Endodermal cell (in vitro differentiated cells): ENCODE measurements around the gene BCL2. TPM values are rescaled to one million over a fixed set of nuclear protein-coding genes. Genes with fewer than 3 reads are reported as not detected.

ENCODE experiments used
- DNase-seq: peaks from one replicate; pipeline ENCODE4 v3.0.0-alpha.2; 2017
- H3K27ac ChIP-seq: 2 replicates; pipeline ENCODE4 v1.5.1; 2013; ENCODE audit warnings: mild to moderate bottlenecking, low read depth, low read length, moderate library complexity
- H3K27me3 ChIP-seq: 2 replicates; pipeline ENCODE4 v1.6.1; 2013; ENCODE audit warnings: mild to moderate bottlenecking, low read length, moderate library complexity; ENCODE audit not compliant: insufficient read depth, control insufficient read depth, poor library complexity, severe bottlenecking
- H3K36me3 ChIP-seq: 2 replicates; pipeline ENCODE4 v1.7.0; 2013; ENCODE audit warnings: mild to moderate bottlenecking, low read length, moderate library complexity; ENCODE audit not compliant: control insufficient read depth, insufficient read depth
- H3K4me1 ChIP-seq: one replicate; pipeline ENCODE4 v1.7.0; 2013; ENCODE audit warnings: low read length; ENCODE audit not compliant: control insufficient read depth, insufficient read depth
- H3K4me3 ChIP-seq: 2 replicates; pipeline ENCODE4 v1.5.1; 2013; ENCODE audit warnings: mild to moderate bottlenecking, low read length, moderate library complexity
- H3K9ac ChIP-seq: 2 replicates; pipeline ENCODE4 v1.6.1; 2013; ENCODE audit warnings: mild to moderate bottlenecking, low read length, moderate library complexity; ENCODE audit not compliant: poor library complexity, severe bottlenecking; ENCODE audit errors: extremely low read depth
- H3K9me3 ChIP-seq: 2 replicates; pipeline ENCODE4 v1.6.1; 2013; ENCODE audit warnings: mild to moderate bottlenecking, low read length, moderate library complexity; ENCODE audit not compliant: control insufficient read depth
- H3K27ac Mint-ChIP-seq: 2 replicates; pipeline ENCODE4 v1.8.0; 2020; ENCODE audit warnings: mixed read lengths
- H3K27me3 Mint-ChIP-seq: 2 replicates; pipeline ENCODE4 v1.8.0; 2021; ENCODE audit warnings: mild to moderate bottlenecking, mixed read lengths; ENCODE audit not compliant: insufficient read depth
- H3K36me3 Mint-ChIP-seq: 2 replicates; pipeline ENCODE4 v1.8.0; 2020; ENCODE audit warnings: low read depth, mixed read lengths
- H3K4me1 Mint-ChIP-seq: 2 replicates; pipeline ENCODE4 v1.8.0; 2020; ENCODE audit warnings: mixed read lengths
- H3K4me3 Mint-ChIP-seq: 2 replicates; pipeline ENCODE4 v1.8.0; 2020; ENCODE audit warnings: mild to moderate bottlenecking, moderate library complexity, mixed read lengths
- H3K9me3 Mint-ChIP-seq: 2 replicates; pipeline ENCODE4 v1.8.0; 2020; ENCODE audit warnings: mild to moderate bottlenecking, mixed read lengths
- WGBS, 2 experiments: methylation state at CpG; one replicate each; pipeline versions ENCODE4 v1.1.5 to v1.1.7; 2013; ENCODE audit warnings: missing lambda C conversion rate in 2 of 2, mixed read lengths in 1 of 2; ENCODE audit not compliant: insufficient coverage in 1 of 2, insufficient read length in 1 of 2; 5-methylcytosine and 5-hydroxymethylcytosine counted together
- total RNA-seq, 2 donors: library from RNA; stranded (reverse); fragmentation: NEBNext Ultra II Directional in 1 of 2; extraction: Animal tissue kit (Norgen Biotek cat#: 25700) in 1 of 2; gene quantifications; 2 replicates in 1 of 2; 3 replicates in 1 of 2; pipeline ENCODE4 v1.2.1, GENCODE V29; 2021
- TF ChIP-seq, protein P1 (sequence below): fragments of 200-600 bp; sonication (generic); conservative IDR thresholded peaks from 2 replicates; pipeline ENCODE4 v1.5.0; 2021; ENCODE audit warnings: antibody characterized with exemption, mild to moderate bottlenecking

Gene BCL2
- total RNA-seq, 2 donors from 2014 or later: 1.4 to 2.3 TPM

DNA sequence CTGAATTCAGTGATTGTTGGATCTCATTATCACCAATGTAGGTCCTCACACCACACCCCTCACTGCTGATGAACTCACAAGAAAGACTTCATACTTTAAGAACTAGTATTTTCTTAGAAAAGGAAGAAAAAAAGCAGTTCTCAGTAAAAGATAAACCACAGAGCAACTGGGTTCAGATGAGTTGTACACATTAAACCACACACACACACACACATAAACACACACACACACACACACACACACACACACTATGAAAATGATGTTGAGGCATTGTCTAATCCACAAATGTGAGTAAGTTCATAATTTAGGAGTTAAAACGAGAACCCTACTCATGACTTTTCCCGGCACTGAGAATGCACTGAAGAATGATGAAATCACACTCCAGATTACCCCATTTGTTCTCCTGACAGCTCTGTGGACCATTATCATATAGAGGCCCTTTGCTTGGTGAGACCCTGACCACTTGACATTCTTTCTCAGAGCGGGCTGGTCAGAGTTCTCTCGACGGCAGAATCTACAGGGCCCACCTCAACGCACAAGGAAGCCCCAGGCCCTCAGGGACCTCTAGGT, 106.2 kb downstream of the BCL2 start:
- Histone ChIP-seq H3K4me3 (no peak overlapping the region), H3K36me3 (no peaks in the 10 kb centered on the region), H3K9me3 (no peaks in the 10 kb centered on the region), H3K27me3 (no peaks in the 10 kb centered on the region), H3K4me1 (no peaks in the 10 kb centered on the region), H3K27ac (no peak overlapping the region), H3K9ac (no peak overlapping the region)
- H3K4me3 Mint-ChIP-seq: no peak overlapping the region
- no peaks in the 10 kb centered on the region for H3K27me3 Mint-ChIP-seq
- no peaks in the 10 kb centered on the region for H3K4me1 Mint-ChIP-seq
- DNase-seq: no peak
- TF ChIP-seq, protein P1, sequence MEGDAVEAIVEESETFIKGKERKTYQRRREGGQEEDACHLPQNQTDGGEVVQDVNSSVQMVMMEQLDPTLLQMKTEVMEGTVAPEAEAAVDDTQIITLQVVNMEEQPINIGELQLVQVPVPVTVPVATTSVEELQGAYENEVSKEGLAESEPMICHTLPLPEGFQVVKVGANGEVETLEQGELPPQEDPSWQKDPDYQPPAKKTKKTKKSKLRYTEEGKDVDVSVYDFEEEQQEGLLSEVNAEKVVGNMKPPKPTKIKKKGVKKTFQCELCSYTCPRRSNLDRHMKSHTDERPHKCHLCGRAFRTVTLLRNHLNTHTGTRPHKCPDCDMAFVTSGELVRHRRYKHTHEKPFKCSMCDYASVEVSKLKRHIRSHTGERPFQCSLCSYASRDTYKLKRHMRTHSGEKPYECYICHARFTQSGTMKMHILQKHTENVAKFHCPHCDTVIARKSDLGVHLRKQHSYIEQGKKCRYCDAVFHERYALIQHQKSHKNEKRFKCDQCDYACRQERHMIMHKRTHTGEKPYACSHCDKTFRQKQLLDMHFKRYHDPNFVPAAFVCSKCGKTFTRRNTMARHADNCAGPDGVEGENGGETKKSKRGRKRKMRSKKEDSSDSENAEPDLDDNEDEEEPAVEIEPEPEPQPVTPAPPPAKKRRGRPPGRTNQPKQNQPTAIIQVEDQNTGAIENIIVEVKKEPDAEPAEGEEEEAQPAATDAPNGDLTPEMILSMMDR: no peak
- H3K27ac Mint-ChIP-seq: no peak overlapping the region
- no peaks in the 10 kb centered on the region for H3K9me3 Mint-ChIP-seq
- WGBS, 2 experiments: 93 to 94% methylated on average over 5 to 6 of the region's 6 CpGs
- H3K36me3 Mint-ChIP-seq: no peaks in the 10 kb centered on the region

DNA sequence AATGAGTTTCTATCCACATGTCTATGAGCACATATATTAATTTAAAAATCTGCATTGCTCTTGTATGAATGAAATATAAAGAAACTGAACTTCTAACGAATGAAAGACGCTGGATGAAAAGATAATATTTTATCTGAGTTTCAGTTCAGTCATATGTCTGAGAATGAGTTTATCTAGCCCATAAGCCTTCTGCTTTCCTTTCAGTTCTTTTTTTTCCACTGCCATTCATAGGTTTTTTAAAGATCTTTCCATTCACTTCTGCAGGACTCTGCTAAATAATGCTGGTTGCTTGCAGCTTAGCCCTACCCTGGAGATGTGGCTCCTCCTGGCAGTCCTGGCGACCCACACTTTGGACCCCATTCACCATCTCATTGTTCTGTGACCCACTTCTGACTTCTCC, 109.0 kb downstream of the BCL2 start:
- H3K4me3 Mint-ChIP-seq: no peak overlapping the region
- H3K4me1 ChIP-seq: no peaks in the 10 kb centered on the region
- H3K36me3 ChIP-seq: no peaks in the 10 kb centered on the region
- no peaks in the 10 kb centered on the region for H3K9me3 ChIP-seq
- no peak overlapping the region for H3K27ac ChIP-seq
- H3K36me3 Mint-ChIP-seq: no peaks in the 10 kb centered on the region
- H3K27ac Mint-ChIP-seq: no peak overlapping the region
- no peaks in the 10 kb centered on the region for H3K9me3 Mint-ChIP-seq
- no peak for DNase-seq
- TF ChIP-seq, protein P1: no peak
- WGBS, 2 experiments: 90% methylated on average over 3 of the region's 3 CpGs; no CpG with 5 or more reads in 1 of the 2 experiments
- no peak overlapping the region for H3K9ac ChIP-seq
- no peak overlapping the region for H3K4me3 ChIP-seq
- H3K27me3 Mint-ChIP-seq: peaks cover 1% of the 10 kb centered on the region
- H3K4me1 Mint-ChIP-seq: no peaks in the 10 kb centered on the region
- H3K27me3 ChIP-seq: no peaks in the 10 kb centered on the region

DNA sequence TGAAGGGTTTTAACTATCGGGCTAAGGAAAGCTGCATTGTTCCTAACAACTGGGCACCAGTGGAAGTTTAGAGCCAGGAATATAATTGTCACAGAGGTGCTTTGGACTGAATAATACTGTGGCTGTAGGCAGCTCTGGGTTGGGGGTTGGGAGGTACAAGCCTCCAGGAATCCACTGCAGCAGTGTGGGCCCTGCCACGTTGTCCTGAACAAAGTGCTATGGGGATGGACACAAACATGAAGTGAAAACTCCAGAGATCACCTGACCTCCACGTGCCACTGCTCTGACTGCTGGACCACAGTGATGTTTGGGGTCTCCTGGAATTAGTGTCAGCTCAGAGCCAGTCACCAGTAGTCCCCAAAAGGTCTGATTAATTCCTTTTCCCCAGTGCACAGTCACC, 110.9 kb downstream of the BCL2 start:
- H3K36me3 Mint-ChIP-seq: no peaks in the 10 kb centered on the region
- H3K4me3 ChIP-seq: no peak overlapping the region
- H3K4me1 ChIP-seq: no peaks in the 10 kb centered on the region
- H3K4me3 Mint-ChIP-seq: no peak overlapping the region
- no peak overlapping the region for H3K27ac ChIP-seq
- TF ChIP-seq, protein P1: no peak
- H3K9me3 Mint-ChIP-seq: no peaks in the 10 kb centered on the region
- no peaks in the 10 kb centered on the region for H3K4me1 Mint-ChIP-seq
- no peaks in the 10 kb centered on the region for H3K27me3 ChIP-seq
- H3K9ac ChIP-seq: no peak overlapping the region
- H3K27me3 Mint-ChIP-seq: peaks cover 1% of the 10 kb centered on the region
- H3K27ac Mint-ChIP-seq: no peak overlapping the region
- WGBS, 2 experiments: 63 to 89% methylated on average over 2 to 3 of the region's 3 CpGs
- no peaks in the 10 kb centered on the region for H3K9me3 ChIP-seq
- H3K36me3 ChIP-seq: no peaks in the 10 kb centered on the region
- DNase-seq: no peak
